Smooth muscle cell (in vitro differentiated cells): ENCODE results near the gene AOPEP. TPM values are rescaled to one million over a fixed set of nuclear protein-coding genes. Genes with fewer than 3 reads are reported as not detected.

Experiments used
- DNase-seq: peaks from one replicate; lab custom pipeline; 2025; ENCODE audit not compliant: unreplicated experiment; lab: John Stamatoyannopoulos, UW
- H2AFZ ChIP-seq: fragments of 200-600 bp; sonication (generic); 2 replicates; pipeline ENCODE4 v1.6.0; 2016; ENCODE audit warnings: antibody characterized with exemption, low read depth, mild to moderate bottlenecking
- H3F3A ChIP-seq: fragments of 200-600 bp; sonication (generic); 2 replicates; pipeline ENCODE4 v1.6.0; 2017; ENCODE audit warnings: antibody characterized with exemption, low read depth
- H3K27ac ChIP-seq: fragments of 200-600 bp; sonication (generic); 2 replicates; pipeline ENCODE4 v1.5.1; 2016; ENCODE audit warnings: low read depth, mild to moderate bottlenecking
- H3K27me3 ChIP-seq: fragments of 200-600 bp; sonication (generic); 2 replicates; pipeline ENCODE4 v1.6.1; 2016; ENCODE audit warnings: low read depth, mild to moderate bottlenecking
- H3K36me3 ChIP-seq: fragments of 200-600 bp; sonication (generic); 2 replicates; pipeline ENCODE4 v1.5.1; 2016; ENCODE audit warnings: low read depth
- H3K4me1 ChIP-seq: fragments of 200-600 bp; sonication (generic); 2 replicates; pipeline ENCODE4 v1.5.1; 2016; ENCODE audit warnings: low read depth
- H3K4me2 ChIP-seq: fragments of 200-600 bp; sonication (generic); 2 replicates; pipeline ENCODE4 v1.6.0; 2016; ENCODE audit warnings: mild to moderate bottlenecking
- H3K4me3 ChIP-seq: fragments of 200-600 bp; sonication (generic); 2 replicates; pipeline ENCODE4 v1.5.1; 2016; ENCODE audit warnings: mild to moderate bottlenecking
- H3K79me2 ChIP-seq: fragments of 200-600 bp; sonication (generic); 2 replicates; pipeline ENCODE4 v1.6.0; 2016; ENCODE audit warnings: low read depth, mild to moderate bottlenecking
- H3K9ac ChIP-seq: fragments of 200-600 bp; sonication (generic); 2 replicates; pipeline ENCODE4 v1.6.0; 2016; ENCODE audit warnings: low read depth
- H3K9me3 ChIP-seq: fragments of 200-600 bp; sonication (generic); replicated peaks from 2 replicates; pipeline ENCODE4 v1.5.1; 2016; ENCODE audit warnings: low read depth
- H4K20me1 ChIP-seq: fragments of 200-600 bp; sonication (generic); 2 replicates; pipeline ENCODE4 v1.6.0; 2016; ENCODE audit warnings: low read depth
- WGBS: methylation state at CpG from one replicate; pipeline ENCODE4 v1.1.7; 2016; ENCODE audit warnings: low lambda C conversion rate; 5-methylcytosine and 5-hydroxymethylcytosine counted together
- microRNA counts: library from miRNA; unstranded; fragments of <30 nt; microRNA quantifications from one replicate; lab custom pipeline; 2016
- microRNA-seq: library from miRNA; unstranded; fragments of <30 nt; microRNA quantifications from one replicate; pipeline ENCODE4, GENCODE V29; 2016; ENCODE audit warnings: borderline number of aligned reads
- polyA plus RNA-seq: library from polyadenylated mRNA; unstranded; fragments of >200 nt; fragmentation: Nextera tagmentation; extraction: Ambion mirVana; gene quantifications from 2 replicates; pipeline ENCODE4 v1.2.1, GENCODE V29; 2016
- small RNA-seq: library from RNA; depleted of rRNA; stranded (forward); fragments of <200 nt; gene quantifications from one replicate; pipeline ENCODE3, GENCODE V24; 2014
- total RNA-seq: library from RNA; depleted of rRNA; stranded (reverse); fragments of >200 nt; gene quantifications from 2 replicates; pipeline ENCODE4 v1.2.3, GENCODE V29; 2014
- TF ChIP-seq, protein P1 (sequence below): fragments of 200-600 bp; sonication (generic); IDR thresholded peaks from 2 replicates; pipeline ENCODE4 v1.5.1; 2017; ENCODE audit warnings: borderline replicate concordance, mild to moderate bottlenecking, antibody characterized with exemption; ENCODE audit not compliant: insufficient read depth, poor library complexity, severe bottlenecking

The AOPEP gene
- total and polyA plus RNA-seq, 2 experiments from 2014 or later, result 52.7 to 94.9 TPM

GRCh38 chr9:95133325-95133705, 406.8 kb downstream of the AOPEP start:
- DNase-seq, result no peak
- Histone ChIP-seq H3K4me1 (no peaks in the 10 kb centered on the region), H3K9me3 (no peaks in the 10 kb centered on the region), H3K27ac (peak overlapping the region; percentile 39), H2AFZ (no peak overlapping the region), H3F3A (peaks cover 14% of the 10 kb centered on the region), H3K79me2 (no peaks in the 10 kb centered on the region), H3K4me2 (peak overlapping the region; percentile 10), H3K36me3 (no peaks in the 10 kb centered on the region), H4K20me1 (no peaks in the 10 kb centered on the region), H3K27me3 (no peaks in the 10 kb centered on the region), H3K4me3 (no peak overlapping the region), H3K9ac (no peak overlapping the region)
- TF ChIP-seq, protein P1, sequence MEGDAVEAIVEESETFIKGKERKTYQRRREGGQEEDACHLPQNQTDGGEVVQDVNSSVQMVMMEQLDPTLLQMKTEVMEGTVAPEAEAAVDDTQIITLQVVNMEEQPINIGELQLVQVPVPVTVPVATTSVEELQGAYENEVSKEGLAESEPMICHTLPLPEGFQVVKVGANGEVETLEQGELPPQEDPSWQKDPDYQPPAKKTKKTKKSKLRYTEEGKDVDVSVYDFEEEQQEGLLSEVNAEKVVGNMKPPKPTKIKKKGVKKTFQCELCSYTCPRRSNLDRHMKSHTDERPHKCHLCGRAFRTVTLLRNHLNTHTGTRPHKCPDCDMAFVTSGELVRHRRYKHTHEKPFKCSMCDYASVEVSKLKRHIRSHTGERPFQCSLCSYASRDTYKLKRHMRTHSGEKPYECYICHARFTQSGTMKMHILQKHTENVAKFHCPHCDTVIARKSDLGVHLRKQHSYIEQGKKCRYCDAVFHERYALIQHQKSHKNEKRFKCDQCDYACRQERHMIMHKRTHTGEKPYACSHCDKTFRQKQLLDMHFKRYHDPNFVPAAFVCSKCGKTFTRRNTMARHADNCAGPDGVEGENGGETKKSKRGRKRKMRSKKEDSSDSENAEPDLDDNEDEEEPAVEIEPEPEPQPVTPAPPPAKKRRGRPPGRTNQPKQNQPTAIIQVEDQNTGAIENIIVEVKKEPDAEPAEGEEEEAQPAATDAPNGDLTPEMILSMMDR, result no peak
- 14% methylated on average over 4 of the region's 4 CpGs for WGBS

DNA sequence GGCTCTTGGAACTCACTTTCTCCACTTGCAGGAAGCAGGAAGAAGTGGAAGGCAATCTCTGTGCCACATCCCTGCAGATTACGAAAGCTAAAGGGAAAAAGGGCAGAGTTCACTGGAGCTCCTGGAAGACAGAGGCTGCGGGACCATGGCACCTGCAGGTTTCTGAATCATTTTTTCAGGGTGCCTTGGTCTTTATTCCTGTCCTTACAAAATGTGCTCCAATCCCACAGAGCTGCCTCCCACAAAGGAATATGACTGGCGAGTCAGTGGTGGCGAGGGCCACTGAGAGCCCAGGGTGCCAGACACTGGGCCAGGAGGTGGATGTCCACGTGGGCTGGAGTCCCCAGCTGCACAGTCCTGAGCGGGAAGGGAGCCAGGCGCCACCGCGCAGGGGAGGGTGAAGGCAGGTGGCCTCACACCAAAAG, 408.0 kb downstream of the AOPEP start:
- Histone ChIP-seq H3K27me3 (no peaks in the 10 kb centered on the region), H3K4me1 (no peaks in the 10 kb centered on the region), H3K4me2 (no peak overlapping the region), H3K36me3 (no peaks in the 10 kb centered on the region), H3K9me3 (no peaks in the 10 kb centered on the region), H4K20me1 (no peaks in the 10 kb centered on the region), H2AFZ (no peak overlapping the region), H3K9ac (no peak overlapping the region), H3K79me2 (no peaks in the 10 kb centered on the region), H3K27ac (no peak overlapping the region), H3K4me3 (no peak overlapping the region), H3F3A (peaks cover 14% of the 10 kb centered on the region)
- TF ChIP-seq, protein P1, result no peak
- DNase-seq, result no peak
- WGBS, result 97% methylated on average over 9 of the region's 9 CpGs

DNA sequence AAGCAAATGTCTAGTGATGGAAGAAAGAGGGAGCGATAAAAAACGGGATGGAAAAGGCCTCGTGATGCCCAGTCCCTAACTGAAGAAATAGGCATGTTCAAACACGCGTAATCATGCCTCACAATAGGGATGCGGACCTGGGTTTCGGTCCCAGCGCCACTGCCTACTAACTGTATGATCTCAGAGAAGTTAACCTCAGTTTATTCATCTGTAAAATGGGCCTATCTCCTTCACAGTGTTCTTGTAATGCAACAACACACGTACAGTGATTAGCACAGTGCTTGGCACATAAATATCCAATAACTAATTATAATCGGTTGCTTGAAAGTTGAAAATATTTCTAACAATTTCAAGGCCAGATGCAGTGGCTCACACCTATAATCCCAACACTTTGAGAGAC, 409.3 kb downstream of the AOPEP start:
- Histone ChIP-seq H3K4me3 (no peak overlapping the region), H3K36me3 (no peaks in the 10 kb centered on the region), H3K9me3 (no peaks in the 10 kb centered on the region), H2AFZ (no peak overlapping the region), H3K4me1 (no peaks in the 10 kb centered on the region), H3K27me3 (no peaks in the 10 kb centered on the region), H3K4me2 (no peak overlapping the region), H3K27ac (no peak overlapping the region), H3K79me2 (no peaks in the 10 kb centered on the region), H3F3A (peaks cover 14% of the 10 kb centered on the region), H4K20me1 (no peaks in the 10 kb centered on the region), H3K9ac (no peak overlapping the region)
- no peak for DNase-seq
- 96% methylated on average over 10 of the region's 10 CpGs for WGBS
- TF ChIP-seq, protein P1, result no peak

MicroRNA genes within 50 kb of the gene (microRNA counts, 767-probe panel; counts per million panel counts)
- microRNA hsa-miR-2278 (lab: Ali Mortazavi, UCI) (183 counts per million), microRNA hsa-miR-23b-3p (lab: Ali Mortazavi, UCI) (10,416 counts per million, percentile 83 among the panel's probes with 10 or more counts), microRNA hsa-miR-27b-3p (lab: Ali Mortazavi, UCI) (10,599 counts per million, percentile 84 among the panel's probes with 10 or more counts)

Small RNAs within 50 kb of the gene (microRNA-seq; reads per million reads assigned to microRNA genes)
- gene MIR2278 (9.9 reads per million, percentile 13 among the genes with 10 or more reads in this experiment), gene MIR23B (80,803 reads per million, percentile 100 among the genes with 10 or more reads in this experiment), gene MIR24-1 (not detected), gene MIR27B (5,828 reads per million, percentile 91 among the genes with 10 or more reads in this experiment), gene MIR3074 (not detected), gene MIR6081 (not detected)

Small RNAs within 50 kb of the gene (small RNA-seq; reads per million reads assigned to genes)
- gene MIR2278 (not detected), gene MIR23B (231 reads per million, percentile 99 among the genes with 10 or more reads in this experiment), gene MIR27B (7,140 reads per million, percentile 100 among the genes with 10 or more reads in this experiment), gene MIR3074 (not detected), gene MIR6081 (not detected)

Other genes with a start within 250 kb of the AOPEP start
- gene PCAT7, start 171.6 kb upstream of the AOPEP start, total RNA-seq, result 6.7 and 8.2 TPM in 2 replicates
- 6.9 and 8.7 TPM in 2 replicates for gene PCAT7, start 171.6 kb upstream of the AOPEP start, polyA plus RNA-seq
- gene FBP2, start 132.9 kb upstream of the AOPEP start, total RNA-seq, result not detected in 2 replicates
- gene FBP2, start 132.9 kb upstream of the AOPEP start, polyA plus RNA-seq, result not detected in 2 replicates
- 0.22 TPM in 1 of 2 replicates, not detected in the other for gene FBP1, start 87.2 kb upstream of the AOPEP start, total RNA-seq
- 0.70 and 1.6 TPM in 2 replicates for gene FBP1, start 87.2 kb upstream of the AOPEP start, polyA plus RNA-seq